NCI-H82 treated with DMSO at 0.1 percent for 48 hours (cell line): ENCODE results near the gene TRIM34.
"Not testable (repeated sequence)": the region's sequence is repeated elsewhere in the genome, so short reads cannot be mapped to it uniquely, and the experiment has no call there.

Experiments
- DNase-seq: peaks from one replicate; lab custom pipeline; 2025; ENCODE audit not compliant: unreplicated experiment; lab: John Stamatoyannopoulos, UW

TRIM34 gene

DNA sequence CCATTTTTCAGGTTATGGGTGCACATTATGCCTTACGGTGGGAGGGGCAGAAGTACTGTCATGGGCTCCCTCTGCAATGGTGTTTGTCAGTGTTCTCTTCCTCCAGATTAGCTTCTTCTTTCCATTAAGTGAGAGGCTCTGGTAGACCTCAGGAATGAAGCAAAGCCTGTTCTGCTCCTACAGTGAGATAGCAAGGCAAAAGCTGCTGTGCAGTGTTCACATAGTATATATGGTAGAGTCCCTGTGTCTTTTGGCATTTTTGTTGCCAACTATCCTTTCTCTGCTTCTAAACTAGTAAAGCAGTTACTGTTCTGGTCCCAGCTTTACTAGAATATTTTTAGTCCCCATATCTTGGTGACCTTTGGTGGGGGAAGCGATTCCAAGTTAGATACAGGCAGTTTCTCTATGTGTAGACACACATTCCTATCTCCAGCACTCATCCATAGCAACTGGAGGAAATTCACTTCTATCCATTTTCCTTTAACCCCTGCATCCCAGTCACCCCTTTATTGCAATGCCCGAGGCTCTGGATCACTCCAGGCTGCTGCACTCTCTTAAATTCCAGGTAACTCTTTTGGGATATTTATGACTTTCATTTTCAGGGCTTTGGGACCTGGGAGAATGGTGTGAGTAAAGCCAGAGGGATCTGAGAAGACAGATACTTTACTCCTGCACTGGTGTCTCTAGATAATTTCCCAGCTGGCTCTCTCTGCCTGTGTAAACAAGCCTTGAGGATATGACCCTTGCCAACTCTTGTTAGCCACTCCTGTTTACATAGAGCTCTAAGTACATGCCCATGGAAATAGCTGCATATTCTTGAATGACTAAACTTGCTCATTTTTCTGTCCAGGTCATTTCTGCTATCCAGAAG lies 3.9 kb upstream of the TRIM34 start:
- DNase-seq: no peak

DNA sequence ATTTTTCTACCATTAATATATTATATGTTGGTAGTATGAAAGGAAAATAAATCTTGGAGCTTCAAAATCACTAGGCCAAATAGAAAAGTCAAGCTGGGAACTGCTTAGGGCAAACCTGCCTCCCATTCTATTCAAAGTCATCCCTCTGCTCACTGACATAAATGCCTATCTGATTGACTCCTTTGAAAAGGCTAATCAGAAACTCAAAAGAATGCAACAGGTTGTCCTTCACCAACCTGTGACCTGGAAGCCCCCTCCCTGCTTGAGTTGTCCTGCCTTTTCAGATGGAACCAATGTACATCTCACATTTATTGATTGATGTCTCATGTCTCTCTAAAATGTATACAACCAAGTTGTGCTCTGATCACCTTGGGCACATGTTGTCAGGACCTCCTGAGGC lies 3.2 kb upstream of the TRIM34 start:
- no peak for DNase-seq

DNA sequence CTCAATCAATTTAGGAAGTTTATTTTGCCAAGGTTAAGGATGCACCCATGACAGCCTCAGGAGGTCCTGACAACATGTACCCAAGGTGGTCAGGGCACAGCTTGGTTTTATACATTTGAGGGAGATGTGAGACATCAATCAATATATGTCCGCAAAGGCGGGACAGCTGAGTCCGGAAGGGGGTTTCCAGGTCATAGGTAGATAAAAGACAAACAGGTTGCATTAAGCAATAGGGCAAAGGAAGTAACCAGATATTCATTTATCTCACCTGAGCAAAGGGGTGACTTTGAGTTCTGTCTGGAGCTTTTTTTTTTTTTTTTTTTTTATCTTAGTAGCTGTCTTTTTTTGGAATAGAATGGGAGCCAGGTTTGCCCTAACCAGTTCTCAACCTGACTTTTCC lies 2.0 kb upstream of the TRIM34 start:
- no peak for DNase-seq

DNA sequence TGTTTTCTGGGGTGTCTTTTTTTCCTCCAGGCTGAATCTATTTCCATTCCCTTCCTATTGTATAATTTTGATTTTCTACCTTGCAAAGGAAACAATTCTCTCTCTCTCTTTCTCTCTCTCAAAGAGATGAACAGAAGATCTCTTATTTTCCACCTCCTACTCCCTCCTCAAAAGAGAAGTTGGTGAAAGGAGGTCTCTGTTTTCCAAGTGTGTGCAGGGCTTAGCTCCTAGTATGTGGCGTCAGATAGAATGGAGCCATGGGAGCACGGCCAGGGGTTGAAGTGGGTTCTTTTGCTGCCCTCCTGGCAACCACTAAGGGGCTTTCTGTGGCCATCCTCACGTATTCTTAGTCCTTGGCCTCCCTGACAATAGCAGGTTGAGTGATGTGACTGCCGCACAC lies 480 bp downstream of the TRIM34 start:
- DNase-seq: no peak

DNA sequence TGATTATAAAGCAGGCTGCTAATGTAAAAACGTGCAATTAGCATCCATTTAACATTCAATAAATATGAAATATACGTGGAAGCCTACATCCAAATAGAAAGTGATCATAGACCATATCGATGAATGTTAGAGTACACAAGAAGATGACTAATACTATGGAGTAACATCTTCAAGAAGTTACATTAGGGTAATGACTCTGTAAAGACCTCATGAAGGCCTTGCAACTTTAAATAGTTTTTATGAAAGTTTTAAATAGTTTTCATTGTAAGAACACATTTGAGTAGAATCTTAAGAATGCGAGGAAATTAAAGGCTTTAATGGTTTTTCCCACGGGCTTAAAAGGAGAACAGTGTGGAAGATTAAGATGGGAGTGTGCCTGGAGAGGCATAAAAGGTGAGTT lies 1.4 kb downstream of the TRIM34 start:
- DNase-seq: no peak

DNA sequence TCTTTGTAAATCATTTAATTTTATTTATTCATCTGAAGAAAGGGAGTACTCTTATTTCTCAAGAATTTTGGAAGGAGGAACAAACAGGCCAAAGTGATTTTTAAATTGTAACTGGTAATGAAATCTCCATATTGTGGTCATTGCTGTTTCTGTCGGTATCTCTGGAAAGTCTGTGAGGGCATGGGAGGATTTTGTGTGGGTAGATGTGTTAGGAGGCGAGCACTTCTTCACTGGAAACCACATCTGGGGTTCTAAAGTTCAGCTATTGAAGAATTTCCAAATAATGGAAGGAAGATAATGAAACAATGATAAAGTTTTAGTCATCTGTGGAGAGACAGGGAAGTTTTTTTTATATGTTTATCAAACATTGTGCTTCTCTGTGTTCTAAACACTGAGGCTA lies 6.6 kb downstream of the TRIM34 start:
- DNase-seq: no peak

DNA sequence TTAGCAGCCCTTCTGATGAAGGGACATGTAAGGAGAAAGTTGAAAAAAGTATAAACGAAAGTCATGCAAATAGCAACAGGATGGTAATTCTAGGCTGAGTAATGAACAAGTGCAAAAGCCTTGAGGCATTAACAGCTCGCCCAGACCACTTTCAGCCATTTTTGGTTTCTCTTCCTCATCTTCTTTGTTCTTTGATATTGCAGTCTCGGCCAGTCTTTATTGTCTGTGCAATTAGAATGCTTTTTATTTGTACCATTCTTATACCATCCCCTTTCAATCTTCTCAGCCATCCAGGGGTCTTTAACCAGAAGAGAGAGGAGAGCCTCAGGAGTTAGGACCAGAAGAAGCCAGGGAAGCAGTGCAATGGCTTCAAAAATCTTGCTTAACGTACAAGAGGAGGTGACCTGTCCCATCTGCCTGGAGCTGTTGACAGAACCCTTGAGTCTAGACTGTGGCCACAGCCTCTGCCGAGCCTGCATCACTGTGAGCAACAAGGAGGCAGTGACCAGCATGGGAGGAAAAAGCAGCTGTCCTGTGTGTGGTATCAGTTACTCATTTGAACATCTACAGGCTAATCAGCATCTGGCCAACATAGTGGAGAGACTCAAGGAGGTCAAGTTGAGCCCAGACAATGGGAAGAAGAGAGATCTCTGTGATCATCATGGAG lies 7.3 kb downstream of the TRIM34 start:
- no peak for DNase-seq

DNA sequence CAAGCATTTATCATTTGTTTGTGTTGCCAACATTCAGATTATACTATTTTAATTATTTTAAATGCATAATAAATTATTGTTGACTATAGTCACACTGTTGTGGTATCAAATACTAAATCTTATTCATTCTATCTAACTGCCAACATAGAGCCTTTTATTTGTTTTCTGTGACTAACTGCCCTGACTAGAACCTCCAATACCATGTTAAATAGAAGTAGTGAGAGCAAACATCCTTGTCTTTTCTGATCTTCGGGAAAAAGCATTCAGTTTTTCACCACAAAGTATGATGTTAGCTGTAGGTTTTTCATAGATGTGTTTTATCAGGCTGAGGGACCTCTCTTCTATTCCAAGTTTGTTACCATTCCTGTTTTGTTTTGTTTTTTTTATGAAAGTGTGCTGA lies 15.2 kb downstream of the TRIM34 start:
- no peak for DNase-seq

DNA sequence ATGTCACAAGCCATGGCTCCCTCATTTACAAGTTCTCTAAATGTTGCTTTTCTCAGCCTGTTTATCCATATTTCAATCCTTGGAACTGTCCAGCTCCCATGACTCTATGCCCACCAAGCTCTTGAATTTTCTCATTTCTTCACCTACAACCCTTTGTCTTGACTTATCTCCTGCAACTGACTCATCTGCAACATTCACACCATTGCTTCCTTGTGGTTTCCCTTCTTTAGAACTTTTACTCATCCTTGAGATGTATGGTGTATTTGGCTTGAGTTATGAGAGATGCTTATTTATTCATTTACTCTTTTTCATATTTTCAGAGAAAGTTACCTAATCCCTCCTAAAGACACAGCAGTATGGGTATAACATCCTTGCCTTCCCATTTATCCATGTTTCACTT lies 18.8 kb downstream of the TRIM34 start:
- no peak for DNase-seq

DNA sequence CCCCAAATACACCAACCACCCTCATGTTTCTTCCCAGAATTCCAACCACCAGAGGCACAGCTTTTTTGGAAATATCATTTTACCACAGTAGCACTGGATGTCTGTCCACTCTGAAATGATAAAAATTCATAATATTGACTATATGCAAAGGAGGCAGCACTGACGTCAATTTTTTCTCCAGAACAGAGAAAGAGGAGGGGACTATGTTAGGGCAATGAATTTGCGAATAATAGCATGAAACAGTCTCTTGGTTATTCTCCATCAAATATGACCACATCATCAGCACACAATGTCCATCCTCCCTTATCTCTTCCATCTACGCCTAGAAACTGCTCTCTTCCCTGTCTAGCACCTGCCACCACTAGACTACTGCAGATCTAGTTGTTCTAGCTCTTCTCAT lies 21.3 kb downstream of the TRIM34 start:
- DNase-seq: no peak

DNA sequence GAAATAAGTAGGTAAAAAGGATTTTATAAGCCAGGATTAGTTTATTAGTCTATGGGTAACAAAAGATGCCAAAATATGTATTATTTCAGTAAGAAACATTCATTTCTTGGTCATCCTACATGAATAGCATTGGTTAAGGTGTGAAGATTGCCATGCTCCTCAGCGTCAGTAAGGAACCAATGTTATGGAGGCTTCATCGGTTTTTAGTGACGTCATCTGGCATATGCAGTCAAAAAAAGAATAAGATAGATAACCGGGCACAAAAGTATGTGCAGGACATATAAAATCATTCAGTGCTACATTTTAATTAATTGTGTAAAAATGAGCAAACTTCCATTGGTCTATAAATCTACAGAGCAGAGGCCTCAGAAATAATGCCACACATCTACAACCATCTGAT lies 30.7 kb downstream of the TRIM34 start:
- DNase-seq: no peak

DNA sequence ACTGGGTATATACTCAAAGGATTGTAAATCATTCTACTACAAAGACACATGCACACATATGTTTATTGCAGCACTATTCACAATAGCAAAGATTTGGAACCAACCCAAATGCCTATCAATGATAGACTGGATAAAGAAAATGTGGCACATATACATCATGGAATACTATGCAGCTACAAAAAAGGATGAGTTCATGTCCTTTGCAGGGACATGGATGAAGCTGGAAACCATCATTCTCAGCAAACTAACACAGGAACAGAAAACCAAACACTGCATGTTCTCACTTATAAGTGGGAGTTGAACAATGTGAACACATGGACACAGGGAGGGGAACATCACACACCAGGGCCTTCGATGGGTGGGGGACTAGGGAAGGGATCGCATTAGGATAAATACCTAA lies 32.2 kb downstream of the TRIM34 start:
- not testable (repeated sequence) for DNase-seq

DNA sequence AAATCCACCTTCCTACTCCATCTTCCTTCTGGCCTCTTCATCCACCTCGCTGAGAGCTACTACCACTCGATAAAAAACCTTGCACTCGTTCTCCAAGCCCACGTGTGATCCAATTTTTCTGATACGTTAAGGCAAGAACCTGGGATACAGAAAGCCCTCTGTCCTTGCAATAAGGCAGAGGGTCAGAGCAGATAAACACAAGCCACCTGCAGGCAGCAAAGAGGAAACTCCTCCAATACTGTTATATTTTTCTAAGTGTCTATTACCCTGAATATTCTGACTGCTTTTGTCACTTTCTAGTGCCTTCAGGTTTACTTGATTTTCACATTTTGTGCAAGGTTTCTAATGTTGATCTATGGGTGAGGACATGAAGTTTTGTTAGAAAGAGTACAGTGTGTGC lies 33.5 kb downstream of the TRIM34 start:
- no peak for DNase-seq

DNA sequence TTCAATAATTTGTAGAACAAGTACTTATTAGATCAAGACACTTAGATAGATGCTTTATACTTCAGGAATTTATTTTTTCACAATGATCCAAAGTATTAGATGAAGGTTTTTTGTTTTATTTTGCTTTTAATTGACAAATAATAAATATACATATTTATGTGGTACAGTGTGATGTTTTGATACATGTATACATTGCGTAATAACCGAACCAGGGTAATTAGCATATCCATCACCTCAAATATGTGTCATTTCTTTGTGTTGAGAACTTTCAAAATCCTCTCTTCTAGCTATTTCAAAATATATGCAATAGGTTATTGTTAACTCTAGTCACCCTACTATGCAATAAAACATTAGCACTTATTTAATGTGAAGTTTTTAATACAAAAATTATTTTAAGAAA lies 38.7 kb downstream of the TRIM34 start:
- no peak for DNase-seq

DNA sequence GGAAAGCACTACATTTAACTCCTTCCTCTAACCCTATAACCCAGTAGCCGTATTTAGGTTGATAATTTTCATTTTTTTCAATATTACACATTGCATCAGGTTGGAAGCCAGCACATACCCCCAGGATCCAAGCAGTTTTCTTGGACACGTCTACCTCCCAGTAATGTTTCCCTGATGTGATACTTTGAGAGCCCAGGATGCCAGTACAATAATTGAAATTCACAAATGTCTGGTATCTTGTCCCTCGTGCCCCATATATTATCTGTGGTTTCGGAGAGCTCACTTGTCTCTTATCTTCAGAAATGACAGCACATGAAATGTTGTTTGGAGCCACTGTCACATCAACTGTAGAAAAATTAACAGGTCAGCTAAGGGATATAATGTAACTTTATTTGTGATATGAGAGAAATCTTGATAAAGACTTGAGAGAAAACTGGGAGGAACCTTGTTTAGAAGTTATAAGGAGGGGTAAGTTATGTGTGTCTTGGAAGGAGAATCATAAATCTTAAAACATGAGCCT lies 40.3 kb downstream of the TRIM34 start:
- no peak for DNase-seq

DNA sequence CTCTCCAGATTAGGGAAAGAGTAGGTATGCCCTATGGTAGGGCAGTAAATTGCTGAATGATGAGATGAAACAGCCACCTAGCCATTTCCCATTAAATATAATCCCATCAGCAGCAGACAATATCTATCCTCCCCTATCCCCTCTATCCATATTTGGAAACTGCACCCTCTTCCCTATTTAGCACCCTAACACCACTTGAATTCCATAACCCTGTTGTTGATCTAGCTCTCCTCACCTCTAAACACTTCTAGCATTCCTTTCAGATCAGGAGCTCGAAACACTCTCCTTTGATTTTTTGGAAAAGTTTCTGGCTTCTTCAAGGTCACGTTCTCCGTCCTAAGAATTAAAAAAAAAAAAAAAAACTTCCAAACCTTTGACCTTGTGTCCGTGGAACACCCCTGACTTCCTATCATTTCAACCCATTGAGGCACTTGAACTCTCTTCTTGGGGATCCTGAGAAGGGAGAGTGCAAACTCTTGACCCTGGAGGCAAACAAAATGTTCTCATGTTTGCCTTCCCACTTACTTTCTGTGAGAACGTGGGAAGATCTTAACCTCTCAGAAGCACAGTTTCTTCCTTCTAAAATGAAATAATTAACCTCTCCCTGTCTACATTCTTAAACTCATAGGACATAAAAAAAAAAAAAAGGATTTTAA lies 41.1 kb downstream of the TRIM34 start:
- no peak for DNase-seq

DNA sequence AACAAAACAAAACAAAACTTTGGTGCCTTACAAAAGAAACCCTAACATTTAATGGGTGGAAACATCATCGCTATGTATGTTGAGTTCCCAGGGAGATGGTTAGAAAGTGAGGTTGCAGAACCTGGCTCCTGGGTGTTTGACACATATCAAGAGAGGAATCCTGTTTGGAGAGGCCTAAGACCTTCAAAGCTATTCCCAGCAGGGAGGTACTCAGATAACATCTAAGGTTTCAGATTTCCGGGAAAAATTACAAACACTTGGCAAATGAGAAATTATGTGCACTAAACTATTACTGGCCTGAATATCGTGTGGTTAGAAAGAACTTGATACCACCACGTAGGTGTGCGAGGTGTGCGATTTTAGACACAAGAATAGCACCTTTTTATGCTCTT lies 41.6 kb downstream of the TRIM34 start:
- no peak for DNase-seq

DNA sequence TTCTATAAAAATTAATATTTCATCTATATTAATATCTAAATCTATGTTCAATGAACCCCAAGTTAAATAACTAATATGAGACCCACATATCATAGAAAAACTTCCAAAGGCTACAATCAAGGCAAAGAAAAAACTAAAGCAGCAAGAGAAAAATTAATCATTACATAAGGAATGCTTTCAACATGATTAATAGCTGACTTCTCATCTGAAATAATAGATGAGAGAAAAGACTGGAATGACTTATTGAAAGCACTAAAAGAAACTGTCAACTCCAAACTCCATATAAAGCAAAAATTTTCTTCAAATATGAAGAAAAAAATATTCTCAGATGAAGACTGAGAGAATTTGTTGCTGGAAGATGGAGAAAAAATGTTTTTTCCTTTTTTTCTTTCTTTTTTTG lies 47.0 kb downstream of the TRIM34 start:
- DNase-seq: no peak

DNA sequence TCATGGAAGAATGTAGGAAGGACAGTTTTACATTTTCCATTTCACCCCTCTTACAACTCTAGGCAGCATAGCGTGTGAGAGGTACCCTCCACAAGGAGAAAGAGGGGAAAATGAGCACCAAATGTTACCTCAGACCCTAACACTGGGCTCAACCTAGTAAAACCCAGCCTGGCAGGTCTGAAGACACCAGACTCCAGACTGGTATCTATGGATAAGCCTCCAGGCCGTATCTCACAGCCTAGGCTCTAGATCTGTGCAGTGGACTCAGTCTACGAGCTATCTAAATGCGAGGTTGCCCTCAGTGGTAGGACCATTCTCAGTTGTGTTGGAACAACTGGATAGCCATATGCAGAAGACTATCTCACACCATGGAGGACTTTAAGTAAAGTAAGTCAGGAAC lies 49.6 kb downstream of the TRIM34 start:
- DNase-seq: no peak

DNA sequence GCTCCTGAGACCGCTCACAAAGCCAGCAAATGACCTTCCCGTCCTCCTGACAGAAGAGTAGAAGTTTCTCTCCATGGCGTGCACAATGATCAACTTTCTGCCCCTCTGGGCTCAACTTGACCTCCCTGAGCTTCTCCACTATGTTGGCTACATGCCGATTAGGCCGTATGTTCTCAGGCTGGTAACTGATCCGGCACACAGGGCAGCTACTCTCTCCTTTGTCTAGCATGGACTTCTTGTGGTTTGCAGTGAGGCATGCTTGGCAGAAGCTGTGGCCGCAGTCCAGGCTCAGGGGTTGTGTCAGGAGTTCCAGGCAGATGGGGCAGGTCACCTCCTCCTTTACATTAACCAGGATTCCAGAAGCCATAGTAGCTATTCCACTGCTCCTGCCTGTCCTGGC lies 55.0 kb downstream of the TRIM34 start:
- DNase-seq: no peak

DNA sequence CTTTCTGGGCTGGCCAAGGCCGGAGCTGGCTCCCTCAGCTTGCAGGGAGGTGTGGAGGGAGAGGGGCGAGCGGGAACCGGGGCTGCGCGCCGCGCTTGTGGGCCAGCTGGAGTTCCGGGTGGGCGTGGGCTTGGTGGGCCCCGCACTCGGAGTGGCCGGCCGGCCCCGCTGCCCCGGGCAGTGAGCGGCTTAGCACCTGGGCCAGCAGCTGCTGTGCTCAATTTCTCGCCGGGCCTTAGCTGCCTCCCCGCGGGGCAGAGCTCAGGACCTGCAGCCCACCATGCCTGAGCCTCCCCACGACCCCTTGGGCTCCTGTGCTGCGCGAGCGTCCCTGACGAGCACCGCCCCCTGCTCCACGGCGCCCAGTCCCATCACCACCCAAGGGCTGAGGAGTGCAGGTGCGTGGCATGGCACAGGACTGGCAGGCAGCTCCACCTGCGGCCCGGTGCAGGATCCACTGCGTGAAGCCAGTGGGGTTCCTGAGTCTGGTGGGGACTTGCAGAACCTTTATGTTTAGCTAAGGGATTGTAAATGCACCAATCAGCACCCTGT lies 58.2 kb downstream of the TRIM34 start:
- DNase-seq: not testable (repeated sequence)

DNA sequence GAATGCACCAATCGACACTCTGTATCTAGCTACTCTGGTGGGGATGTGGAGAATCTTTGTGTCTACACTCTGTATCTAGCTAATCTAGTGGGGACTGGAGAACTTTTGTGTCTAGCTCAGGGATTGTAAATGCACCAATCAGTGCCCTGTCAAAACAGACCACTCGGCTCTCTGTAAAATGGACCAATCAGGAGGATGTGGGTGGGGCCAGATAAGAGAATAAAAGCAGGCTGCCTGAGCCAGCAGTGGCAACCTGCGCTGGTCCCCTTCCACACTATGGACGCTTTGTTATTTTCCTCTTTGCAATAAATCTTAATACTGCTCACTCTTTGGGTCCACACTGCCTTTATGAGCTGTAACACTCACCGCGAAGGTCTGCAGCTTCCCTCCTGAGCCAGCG lies 58.8 kb downstream of the TRIM34 start:
- not testable (repeated sequence) for DNase-seq
